Amygdala (tissue), 56 donors: ENCODE data around the gene CLCN4.
A peak's percentile ranks its signal among the peaks of the same experiment; 100 is the strongest.

Source experiments
- DNase-seq, 56 donors: peaks; one replicate each; lab custom pipeline; 2025; lab: John Stamatoyannopoulos, UW

The CLCN4 gene

GRCh38 chrX:10156199-10157031, at the start of gene CLCN4:
CLCN4 (plus strand) TSS chrX:10156975; CDS start chrX:10185033, 28,058 bp downstream.
- peak; percentile 2 to 83 (median 53) for DNase-seq

GRCh38 chrX:10107483-10107882, 49.3 kb upstream of the CLCN4 start:
- no peak for DNase-seq

GRCh38 chrX:10108288-10108687, 48.5 kb upstream of the CLCN4 start:
- no peak for DNase-seq

GRCh38 chrX:10109695-10110094, 47.1 kb upstream of the CLCN4 start:
- peak in 39 of 56 donors; percentile 1 to 70 (median 22) for DNase-seq

- DNase-seq: no peak
These were observed 46.3 kb upstream of the CLCN4 start for GRCh38 chrX:10110316-10110935.

GRCh38 chrX:10110984-10111363, 45.8 kb upstream of the CLCN4 start:
- no peak for DNase-seq

- no peak for DNase-seq
These were observed 45.2 kb upstream of the CLCN4 start for GRCh38 chrX:10111364-10112148.

- DNase-seq: no peak
These were observed 44.3 kb upstream of the CLCN4 start for GRCh38 chrX:10112510-10112909.

GRCh38 chrX:10115082-10115481, 41.7 kb upstream of the CLCN4 start:
- no peak for DNase-seq

GRCh38 chrX:10117301-10117700, 39.5 kb upstream of the CLCN4 start:
- no peak for DNase-seq

GRCh38 chrX:10117864-10118377, 38.9 kb upstream of the CLCN4 start:
- no peak for DNase-seq

GRCh38 chrX:10118530-10118929, 38.2 kb upstream of the CLCN4 start:
- no peak for DNase-seq

- peak in 52 of 56 donors; percentile 1 to 87 (median 44) for DNase-seq
These were observed 37.3 kb upstream of the CLCN4 start for GRCh38 chrX:10119399-10119990.

- DNase-seq: no peak
These were observed 36.4 kb upstream of the CLCN4 start for GRCh38 chrX:10120331-10120730.

GRCh38 chrX:10120828-10121227, 35.9 kb upstream of the CLCN4 start:
- no peak for DNase-seq

- no peak for DNase-seq
These were observed 35.0 kb upstream of the CLCN4 start for GRCh38 chrX:10121787-10122186.

GRCh38 chrX:10124506-10125247, 32.1 kb upstream of the CLCN4 start:
- DNase-seq: no peak

GRCh38 chrX:10125248-10125615, 31.5 kb upstream of the CLCN4 start:
- DNase-seq: no peak

GRCh38 chrX:10126044-10126443, 30.7 kb upstream of the CLCN4 start:
- no peak for DNase-seq

GRCh38 chrX:10126834-10127233, 29.9 kb upstream of the CLCN4 start:
- no peak for DNase-seq
